Measurements from ENCODE around the gene MON2. TPM values are rescaled to one million over a fixed set of nuclear protein-coding genes. Genes with fewer than 3 reads are reported as not detected.
"Not testable (repeated sequence)": the region's sequence is repeated elsewhere in the genome, so short reads cannot be mapped to it uniquely, and the experiment has no call there.

The MON2 gene
- total RNA-seq, 1 donor from 2014 or later = 15.9 TPM

DNA sequence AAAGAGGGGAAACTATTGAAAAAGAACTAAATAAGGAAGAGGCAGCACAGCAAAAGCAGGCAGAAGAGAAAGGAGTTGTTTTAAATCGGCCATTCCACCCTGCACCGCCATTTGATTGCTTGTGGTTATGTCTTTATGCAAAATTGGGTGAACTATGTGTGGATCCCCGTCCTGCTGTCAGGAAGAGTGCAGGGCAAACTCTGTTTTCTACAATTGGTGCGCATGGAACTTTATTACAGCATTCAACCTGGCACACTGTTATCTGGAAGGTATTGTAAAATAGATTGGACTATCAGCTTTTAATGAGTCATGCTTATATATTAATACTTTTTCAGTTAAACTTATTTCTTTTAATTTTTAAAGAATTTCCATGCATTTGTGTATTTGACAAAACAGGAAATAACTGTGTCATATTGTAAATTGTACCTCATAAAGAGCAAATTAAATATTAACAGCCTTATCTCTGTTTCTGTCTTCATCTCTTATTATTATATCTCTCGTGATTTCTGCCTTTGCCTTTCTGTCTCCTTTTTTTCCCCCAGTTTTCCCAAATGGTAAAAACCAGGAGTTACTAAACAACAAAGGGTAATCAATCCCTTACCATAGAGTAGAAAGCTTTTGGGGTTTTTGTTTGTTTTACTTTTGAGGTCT, 86.4 kb downstream of the MON2 start:
- no peak for DNase-seq (ENCODE audit: low read depth)
- TF ChIP-seq, protein P1, sequence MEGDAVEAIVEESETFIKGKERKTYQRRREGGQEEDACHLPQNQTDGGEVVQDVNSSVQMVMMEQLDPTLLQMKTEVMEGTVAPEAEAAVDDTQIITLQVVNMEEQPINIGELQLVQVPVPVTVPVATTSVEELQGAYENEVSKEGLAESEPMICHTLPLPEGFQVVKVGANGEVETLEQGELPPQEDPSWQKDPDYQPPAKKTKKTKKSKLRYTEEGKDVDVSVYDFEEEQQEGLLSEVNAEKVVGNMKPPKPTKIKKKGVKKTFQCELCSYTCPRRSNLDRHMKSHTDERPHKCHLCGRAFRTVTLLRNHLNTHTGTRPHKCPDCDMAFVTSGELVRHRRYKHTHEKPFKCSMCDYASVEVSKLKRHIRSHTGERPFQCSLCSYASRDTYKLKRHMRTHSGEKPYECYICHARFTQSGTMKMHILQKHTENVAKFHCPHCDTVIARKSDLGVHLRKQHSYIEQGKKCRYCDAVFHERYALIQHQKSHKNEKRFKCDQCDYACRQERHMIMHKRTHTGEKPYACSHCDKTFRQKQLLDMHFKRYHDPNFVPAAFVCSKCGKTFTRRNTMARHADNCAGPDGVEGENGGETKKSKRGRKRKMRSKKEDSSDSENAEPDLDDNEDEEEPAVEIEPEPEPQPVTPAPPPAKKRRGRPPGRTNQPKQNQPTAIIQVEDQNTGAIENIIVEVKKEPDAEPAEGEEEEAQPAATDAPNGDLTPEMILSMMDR (conservative IDR thresholded peaks at IDR 0.05; ENCODE audit: low read depth, low read length) = no peak
- no peak overlapping the region for H3K4me3 ChIP-seq (ENCODE audit: low read depth, low read length)

DNA sequence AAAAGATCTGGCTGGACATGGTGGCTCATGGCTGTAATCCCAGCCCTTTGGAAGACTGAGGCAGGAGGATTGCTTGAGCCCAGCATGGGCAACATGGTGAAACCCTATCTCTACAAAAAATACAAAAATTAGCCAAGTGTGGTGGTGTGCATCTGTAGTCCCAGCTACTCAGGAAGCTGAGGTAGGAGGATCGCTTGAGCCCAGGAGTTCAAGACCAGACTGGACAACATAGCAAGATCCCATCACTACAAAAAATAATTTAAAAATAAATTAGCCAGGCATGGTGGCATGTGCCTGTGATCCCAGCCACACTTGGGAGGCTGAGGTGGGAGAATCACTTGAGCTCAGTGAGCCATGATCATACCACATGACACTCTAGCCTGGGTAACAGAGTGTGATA, 92.7 kb downstream of the MON2 start:
- H3K4me3 ChIP-seq (ENCODE audit: low read depth, low read length); DNase-seq (ENCODE audit: low read depth): not testable (repeated sequence)

DNA sequence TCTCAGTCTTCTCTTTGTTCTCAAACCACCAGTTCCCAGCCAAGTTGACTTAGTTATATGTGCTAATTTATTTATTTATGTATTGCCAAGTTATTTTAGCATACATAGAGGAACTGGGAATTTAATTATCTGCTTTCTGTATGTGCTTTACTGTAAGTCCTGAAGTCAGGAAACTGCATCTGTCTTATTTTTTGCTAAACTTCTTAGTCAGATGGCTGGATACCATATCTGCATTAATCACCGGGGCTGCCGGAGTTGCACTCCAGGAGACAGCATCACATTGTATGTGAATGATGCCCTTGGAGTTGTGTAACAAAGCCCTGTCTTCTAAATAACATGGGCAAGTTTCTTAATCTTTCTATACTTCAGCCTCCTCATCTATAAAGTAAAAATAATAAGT, 96.2 kb downstream of the MON2 start:
- TF ChIP-seq, protein P1 (conservative IDR thresholded peaks at IDR 0.05; ENCODE audit: low read depth, low read length) = no peak
- no peak for DNase-seq (ENCODE audit: low read depth)
- H3K4me3 ChIP-seq (ENCODE audit: low read depth, low read length) = no peak overlapping the region

DNA sequence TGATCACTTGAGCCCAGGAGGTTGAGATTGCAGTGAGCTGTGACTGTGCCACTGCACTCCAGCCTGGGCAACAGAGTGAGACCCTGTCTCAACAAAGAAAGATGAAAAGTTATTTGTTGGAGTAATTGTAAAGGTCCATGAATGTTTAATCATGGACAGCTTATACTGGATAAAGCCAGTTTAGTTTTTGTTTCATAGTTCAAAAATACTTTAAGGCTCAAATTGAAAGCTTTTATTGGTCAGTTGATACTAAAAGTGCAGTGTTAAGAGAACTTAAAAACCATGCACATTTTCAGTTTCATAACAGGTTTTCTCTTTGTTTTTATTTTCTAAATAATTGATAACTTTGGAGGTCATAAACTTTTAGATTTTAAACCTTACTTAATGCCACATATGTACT, 108.4 kb downstream of the MON2 start:
- H3K4me3 ChIP-seq (ENCODE audit: low read depth, low read length) = no peak overlapping the region
- DNase-seq (ENCODE audit: low read depth) = no peak
- TF ChIP-seq, protein P1 (conservative IDR thresholded peaks at IDR 0.05; ENCODE audit: low read depth, low read length) = no peak

DNA sequence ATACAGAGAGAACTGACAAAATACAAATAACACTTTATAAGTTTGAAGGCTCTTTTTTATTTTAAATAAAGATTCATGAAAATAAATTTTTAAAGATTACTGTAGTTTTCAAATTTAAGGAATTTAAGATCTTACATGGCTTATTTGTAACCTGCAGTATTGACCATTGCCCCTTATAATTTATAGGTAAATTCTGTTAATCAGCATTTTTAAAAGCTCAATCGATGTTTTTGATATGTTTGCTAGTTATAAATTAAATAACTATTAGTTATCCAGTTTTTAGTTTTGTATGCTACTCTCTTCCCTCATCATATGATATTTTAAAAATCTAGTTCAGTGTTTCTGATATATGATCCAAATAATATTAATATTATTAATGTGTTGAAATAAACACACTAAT, 109.9 kb downstream of the MON2 start:
- no peak for DNase-seq (ENCODE audit: low read depth)
- TF ChIP-seq, protein P1 (conservative IDR thresholded peaks at IDR 0.05; ENCODE audit: low read depth, low read length) = no peak
- H3K4me3 ChIP-seq (ENCODE audit: low read depth, low read length) = no peak overlapping the region

DNA sequence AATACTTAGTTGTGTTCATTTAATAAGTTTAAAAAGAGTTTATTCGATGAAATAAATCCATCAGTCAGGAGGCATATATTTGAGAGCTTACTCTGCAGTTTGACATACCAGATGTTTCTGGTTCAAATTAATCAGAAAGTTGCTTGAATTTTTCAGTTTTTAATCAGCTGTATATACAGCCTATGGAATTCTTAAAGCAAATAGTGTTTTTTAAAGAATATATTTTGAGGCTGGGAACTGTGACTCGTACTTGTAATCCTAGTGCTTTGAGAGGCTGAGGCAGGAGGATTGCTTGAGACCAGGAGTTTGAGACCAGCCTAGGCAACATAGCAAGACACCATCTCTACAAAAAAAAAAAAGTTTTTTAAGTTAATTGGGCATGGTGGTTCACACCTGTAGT, 112.1 kb downstream of the MON2 start:
- no peak overlapping the region for H3K4me3 ChIP-seq (ENCODE audit: low read depth, low read length)
- DNase-seq (ENCODE audit: low read depth) = no peak

DNA sequence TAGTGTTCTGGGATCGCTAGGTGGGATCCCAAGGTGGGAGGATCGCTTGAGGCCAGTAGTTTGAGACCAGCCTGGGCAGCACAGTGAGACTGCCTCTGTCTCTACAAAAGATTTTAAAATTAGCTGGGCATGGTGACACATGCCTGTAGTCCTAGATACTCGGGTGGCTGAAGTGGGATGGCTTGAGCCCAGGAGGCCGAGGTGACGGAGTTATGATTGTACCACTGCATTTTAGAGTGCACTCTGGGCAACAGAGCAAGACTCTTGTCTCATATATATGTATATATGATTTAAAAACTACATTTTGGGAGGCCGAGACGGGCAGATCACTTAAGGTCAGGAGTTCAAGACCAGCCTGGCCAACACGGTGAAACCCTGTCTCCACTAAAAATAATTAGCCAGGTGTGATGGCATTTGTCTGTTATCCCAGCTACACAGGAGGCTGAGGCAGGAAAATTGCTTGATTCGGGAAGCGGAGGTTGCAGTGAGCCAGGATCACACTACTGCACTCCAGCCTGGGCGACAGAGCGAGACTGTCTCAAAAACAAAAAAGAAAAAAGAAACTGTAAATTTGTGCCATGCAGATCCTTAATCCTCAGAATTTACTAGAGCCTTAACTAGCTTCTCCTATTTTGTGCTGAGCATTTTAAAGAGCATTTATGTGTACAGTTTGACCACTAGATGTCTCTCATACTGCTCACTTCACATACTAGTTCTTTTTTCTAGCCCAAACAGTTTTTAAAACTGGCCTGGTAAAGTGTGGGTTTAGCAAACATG, 114.8 kb downstream of the MON2 start:
- no peak overlapping the region for H3K4me3 ChIP-seq (ENCODE audit: low read depth, low read length)
- TF ChIP-seq, protein P1 (conservative IDR thresholded peaks at IDR 0.05; ENCODE audit: low read depth, low read length) = peak; percentile 69
- DNase-seq (ENCODE audit: low read depth) = no peak

More for the DNA sequence above, 112.1 kb downstream of the MON2 start:
- TF ChIP-seq, protein P1 (conservative IDR thresholded peaks at IDR 0.05; ENCODE audit: low read depth, low read length) = no peak

Data from epithelial cell of proximal tubule (primary cell).